Ishikawa (cell line): ENCODE data around the gene FCER1A.

Source experiments
- CEBPB ChIP-seq: IDR thresholded peaks from 2 replicates; pipeline ENCODE4 v1.6.1; 2012
- CREB1 ChIP-seq: IDR thresholded peaks from 2 replicates; pipeline ENCODE4 v1.6.1; 2012; ENCODE audit warnings: low read depth
- EP300 ChIP-seq: IDR thresholded peaks from 2 replicates; pipeline ENCODE4 v1.6.1; 2012; ENCODE audit warnings: borderline replicate concordance
- FOXM1 ChIP-seq: IDR thresholded peaks from 2 replicates; pipeline ENCODE4 v1.6.1; 2012; ENCODE audit warnings: low read depth, borderline replicate concordance
- MAX ChIP-seq: IDR thresholded peaks from 2 replicates; pipeline ENCODE4 v1.6.1; 2012
- NFIC ChIP-seq: IDR thresholded peaks from 2 replicates; pipeline ENCODE4 v1.6.1; 2012
- RAD21 ChIP-seq: IDR thresholded peaks from 2 replicates; pipeline ENCODE4 v1.6.1; 2012; ENCODE audit warnings: low read depth
- REST ChIP-seq: IDR thresholded peaks from 2 replicates; pipeline ENCODE4 v1.6.1; 2012; ENCODE audit warnings: low read depth, mild to moderate bottlenecking
- YY1 ChIP-seq: IDR thresholded peaks from 2 replicates; pipeline ENCODE4 v1.6.1; 2012; ENCODE audit warnings: low read depth
- ZBTB7A ChIP-seq: IDR thresholded peaks from 2 replicates; pipeline ENCODE4 v1.6.1; 2012; ENCODE audit warnings: low read depth

GRCh38 chr1:159296706-159297375, 5.3 kb upstream of the FCER1A start:
- no peak for TF ChIP-seq RAD21
- no peak for TF ChIP-seq YY1
- TF ChIP-seq FOXM1 = no peak
- no peak for TF ChIP-seq REST
- TF ChIP-seq EP300 = no peak
- no peak for TF ChIP-seq CEBPB
- TF ChIP-seq NFIC = no peak
- TF ChIP-seq CREB1 = no peak
- no peak for TF ChIP-seq ZBTB7A
- TF ChIP-seq MAX = no peak
